NCI-H526 treated with DMSO at 0.1 percent for 48 hours (cell line): ENCODE data around the gene VWA3B.

Experiments used
- DNase-seq: peaks from one replicate; lab custom pipeline; 2025; lab: John Stamatoyannopoulos, UW

The VWA3B gene

GRCh38 chr2:98172150-98172765 lies 85.3 kb downstream of the VWA3B start:
- DNase-seq, result no peak

DNA sequence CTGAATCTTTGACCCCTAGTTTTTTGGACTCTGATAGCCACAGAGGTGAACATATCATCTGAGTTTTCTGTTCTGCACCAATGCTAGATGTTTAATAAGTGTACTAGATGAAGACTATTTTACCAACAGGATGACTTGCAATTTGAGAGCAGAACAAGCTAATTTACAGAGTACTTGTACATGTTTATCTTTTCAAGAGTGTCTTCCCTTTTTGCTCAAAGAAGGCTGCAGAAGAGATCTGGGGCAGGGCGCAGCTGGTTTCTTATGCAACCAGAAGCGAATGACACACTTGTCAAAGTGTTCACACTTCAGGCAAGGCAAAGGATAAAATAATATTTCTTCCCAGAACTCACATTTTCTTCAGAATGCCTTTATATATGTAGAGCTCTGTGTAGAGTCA lies 86.0 kb downstream of the VWA3B start:
- DNase-seq, result no peak

DNA sequence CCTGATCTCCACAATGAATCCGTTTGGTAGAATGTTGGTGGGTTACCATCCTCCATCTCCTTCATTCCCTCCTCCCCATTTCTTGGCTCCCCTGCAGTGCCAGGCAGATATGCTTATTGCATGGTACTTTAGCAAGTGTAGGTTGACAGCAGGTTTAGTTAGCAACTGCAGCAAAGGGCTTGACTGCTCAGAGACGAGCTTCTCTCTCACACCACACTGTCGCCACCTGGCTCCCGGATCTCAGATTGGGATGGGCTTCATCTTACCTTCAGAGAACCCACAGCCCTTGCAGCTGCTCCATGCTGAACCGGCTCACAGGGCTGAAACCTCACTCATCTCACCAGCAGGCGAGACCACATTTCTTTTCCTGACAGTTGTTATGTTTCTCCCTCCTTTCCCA lies 88.8 kb downstream of the VWA3B start:
- peak; percentile 30 for DNase-seq

DNA sequence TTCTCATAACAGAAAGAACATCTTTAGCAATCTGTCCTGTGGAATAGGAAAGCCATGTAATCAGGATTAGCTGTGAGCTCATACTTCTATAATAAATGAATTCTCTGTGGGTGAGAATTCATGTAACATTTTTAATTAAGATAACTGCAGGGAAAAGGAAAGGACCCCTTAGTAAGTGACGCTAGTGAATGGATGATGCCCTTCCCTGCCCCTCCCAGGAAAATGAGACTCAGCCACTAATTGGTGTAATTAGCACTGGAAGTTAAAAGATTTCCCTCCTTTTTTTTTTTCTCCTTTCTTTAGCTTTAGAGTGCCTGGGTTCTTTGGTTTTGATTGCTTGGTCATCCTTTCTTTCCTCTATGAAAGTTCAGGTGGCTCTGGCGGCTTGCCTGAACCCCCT lies 90.3 kb downstream of the VWA3B start:
- no peak for DNase-seq

DNA sequence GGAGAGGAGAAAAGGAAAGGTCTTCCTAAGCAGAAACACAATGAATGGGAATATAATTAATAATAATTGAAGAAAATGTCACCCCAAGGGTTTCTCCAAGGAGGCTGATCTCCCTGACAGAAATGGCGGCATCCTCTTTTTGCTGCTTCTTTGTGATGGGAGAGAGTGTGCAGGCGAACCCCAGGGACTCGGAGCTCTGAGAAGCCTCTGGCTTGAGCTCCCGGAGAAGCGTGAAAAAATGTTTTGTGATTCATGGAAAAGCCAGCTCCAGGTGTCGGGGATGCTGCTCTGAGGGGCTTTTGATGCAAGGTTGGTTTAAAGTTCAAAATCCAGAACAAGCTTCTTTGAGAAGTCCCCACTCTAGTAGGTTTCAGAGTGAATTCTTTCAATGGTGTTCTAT lies 91.0 kb downstream of the VWA3B start:
- DNase-seq, result no peak

DNA sequence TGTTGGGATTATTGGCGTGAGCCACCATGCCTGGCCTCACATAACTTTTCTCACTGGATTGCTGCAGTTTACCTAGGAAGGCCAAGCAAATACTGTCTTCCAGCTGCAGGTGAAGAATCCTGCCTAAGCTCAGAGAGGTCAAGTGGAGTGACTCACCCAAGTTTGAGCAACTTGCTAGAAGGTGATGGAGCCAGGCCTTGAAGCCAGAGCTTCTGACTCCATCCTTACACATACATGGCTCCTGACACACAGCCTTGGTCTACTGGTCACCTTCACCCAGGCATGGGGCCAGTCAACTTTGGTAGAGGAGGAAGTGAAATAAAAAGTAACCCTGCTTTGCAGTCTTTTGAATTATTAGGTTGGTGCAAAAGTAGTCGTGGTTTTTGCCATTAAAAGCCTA lies 93.5 kb downstream of the VWA3B start:
- DNase-seq, result no peak

- no peak for DNase-seq
These were observed 94.4 kb downstream of the VWA3B start for GRCh38 chr2:98181346-98181745.

DNA sequence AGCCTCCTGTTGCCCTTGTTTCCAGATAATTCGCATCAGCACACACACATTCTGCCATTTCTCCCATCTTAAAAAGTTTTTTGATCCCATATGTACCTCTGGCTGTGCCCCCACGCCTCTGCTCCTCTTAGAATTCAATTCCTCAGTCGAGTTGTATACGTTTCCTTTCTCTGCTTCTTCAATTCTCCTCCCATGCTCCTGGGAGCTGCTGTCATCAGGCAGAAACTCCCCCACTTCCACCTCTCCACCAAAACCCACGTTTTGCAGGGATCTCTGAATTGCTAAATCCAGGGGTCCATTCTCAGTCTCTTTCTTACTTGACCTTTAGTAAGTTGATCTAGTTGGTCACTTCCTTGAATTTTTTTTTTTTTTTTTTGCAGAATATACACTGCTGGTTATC lies 98.8 kb downstream of the VWA3B start:
- DNase-seq, result no peak

GRCh38 chr2:98187194-98187593 lies 100.2 kb downstream of the VWA3B start:
- no peak for DNase-seq

DNA sequence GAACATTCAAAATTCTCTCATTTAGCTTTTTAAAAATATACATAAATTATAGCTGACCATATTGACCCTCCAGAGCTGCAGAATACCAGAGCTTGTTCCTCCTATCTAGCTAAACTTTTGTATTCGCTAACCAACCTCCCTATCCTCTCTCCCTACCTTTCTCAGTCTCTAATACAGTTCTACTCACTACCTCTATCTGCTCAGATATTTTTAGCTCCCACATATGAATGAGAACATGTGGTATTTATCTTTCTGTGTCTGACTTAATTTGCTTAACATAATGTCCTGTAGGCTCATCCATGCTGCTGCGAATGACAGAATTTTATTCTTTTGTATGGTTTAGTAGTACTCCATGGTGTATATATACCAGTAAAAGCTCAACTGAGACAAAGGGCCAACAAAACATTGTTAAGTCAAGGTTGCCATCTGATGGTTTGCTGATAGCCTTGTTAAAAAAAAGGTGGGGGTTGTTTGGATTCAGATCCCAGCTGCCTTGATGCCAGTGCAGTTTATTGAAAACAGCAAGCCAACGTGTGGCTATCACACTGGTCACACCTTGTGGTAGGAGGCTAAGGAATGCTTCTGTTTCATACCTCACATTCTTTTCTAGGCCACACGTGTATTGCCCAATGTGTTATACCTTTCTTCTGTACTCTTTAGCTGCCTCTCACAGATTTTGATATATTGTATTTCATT lies 101.5 kb downstream of the VWA3B start:
- no peak for DNase-seq

GRCh38 chr2:98191883-98192282 lies 104.9 kb downstream of the VWA3B start:
- no peak for DNase-seq

DNA sequence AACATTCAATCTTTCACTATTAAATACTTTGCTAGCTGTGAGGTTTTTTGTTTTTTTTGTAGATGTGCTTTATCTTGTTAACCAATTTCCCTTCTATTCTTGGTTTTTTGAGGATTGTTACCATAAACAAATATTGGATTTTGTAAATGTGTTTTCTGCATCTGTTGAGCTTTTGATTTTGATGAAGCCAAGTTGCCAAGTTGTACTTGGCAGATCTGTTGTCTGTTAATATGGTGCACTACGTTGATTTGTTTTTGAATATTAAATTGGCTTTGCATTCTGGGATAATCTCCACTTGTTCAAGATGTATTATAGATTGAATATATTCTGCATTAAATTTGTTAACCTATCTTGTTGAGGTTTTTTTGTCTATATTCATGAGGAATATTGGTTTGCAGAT lies 114.6 kb downstream of the VWA3B start:
- no peak for DNase-seq

GRCh38 chr2:98205889-98206288 lies 118.9 kb downstream of the VWA3B start:
- DNase-seq, result no peak

- peak; percentile 94 for DNase-seq
These were observed 125.4 kb downstream of the VWA3B start for GRCh38 chr2:98212092-98213000.

DNA sequence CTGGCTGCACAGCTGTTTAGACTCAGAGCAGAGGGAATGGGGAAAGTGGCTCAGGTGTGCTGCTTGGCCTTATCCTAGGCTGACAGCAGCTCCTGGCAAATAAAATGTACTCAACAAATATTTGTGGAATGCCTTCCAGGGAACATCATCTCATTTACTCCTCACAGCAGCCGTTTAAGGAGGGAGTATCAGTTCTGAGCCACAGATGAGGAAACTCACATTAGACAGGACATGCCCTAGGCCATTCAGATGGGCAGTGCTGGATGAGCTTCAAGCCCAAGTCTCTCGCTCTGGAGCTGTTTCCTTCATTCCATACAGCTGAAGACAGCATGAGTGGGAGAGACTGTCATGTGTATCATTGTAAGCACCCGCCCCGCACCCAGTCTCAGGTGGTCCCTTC lies 129.6 kb downstream of the VWA3B start:
- no peak for DNase-seq

GRCh38 chr2:98219152-98219551 lies 132.2 kb downstream of the VWA3B start:
- no peak for DNase-seq

- no peak for DNase-seq
These were observed 147.0 kb downstream of the VWA3B start for GRCh38 chr2:98233941-98234340.

DNA sequence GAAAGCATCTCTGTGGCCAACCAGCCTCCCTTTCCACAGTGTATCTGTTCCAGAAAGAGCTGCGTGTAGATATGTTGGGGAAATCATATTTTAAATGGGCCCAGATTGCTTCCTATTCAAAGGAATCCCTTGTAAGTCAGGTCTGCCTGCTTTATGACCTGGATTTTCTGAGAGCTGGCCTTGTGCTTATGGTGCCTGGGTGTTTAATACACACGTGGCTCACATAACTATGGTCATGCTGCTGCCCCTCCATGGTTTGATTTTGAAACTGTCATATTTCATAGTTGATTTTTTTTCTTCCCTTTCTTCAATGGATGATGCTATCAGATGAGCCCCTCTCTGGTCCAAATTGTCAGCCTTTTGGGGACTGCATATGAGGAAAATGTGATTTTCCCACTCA lies 147.8 kb downstream of the VWA3B start:
- DNase-seq, result no peak

- DNase-seq, result no peak
These were observed 150.0 kb downstream of the VWA3B start for GRCh38 chr2:98236935-98237334.

DNA sequence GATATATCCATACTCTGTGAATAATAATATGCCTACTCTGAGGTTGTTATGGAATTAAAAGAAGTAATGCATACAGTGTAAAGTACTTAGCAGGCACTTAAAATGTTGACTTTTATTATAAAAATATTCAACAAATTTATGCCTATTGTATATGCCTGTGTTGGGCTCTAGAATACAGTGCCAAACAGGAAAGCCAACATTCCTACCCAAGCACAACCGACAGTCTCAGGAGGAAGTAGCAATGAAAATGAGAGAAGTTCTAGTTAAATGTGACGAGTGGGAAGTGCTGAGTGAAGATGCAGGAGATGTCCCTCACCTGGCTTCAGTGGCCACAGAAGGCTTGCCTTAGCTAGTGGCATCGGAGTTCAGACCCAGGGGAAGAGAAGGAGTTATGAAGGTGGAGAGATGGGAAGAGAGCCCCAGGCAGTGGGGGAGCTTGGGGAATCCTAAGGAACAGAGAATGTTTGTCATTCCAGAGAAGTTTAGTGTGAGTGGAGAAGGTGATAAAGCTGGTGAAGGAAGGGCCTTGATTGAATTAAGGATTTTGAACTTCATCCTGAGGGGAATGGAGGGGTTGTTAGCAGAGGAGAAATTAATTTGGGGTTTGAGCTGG lies 153.9 kb downstream of the VWA3B start:
- DNase-seq, result no peak

DNA sequence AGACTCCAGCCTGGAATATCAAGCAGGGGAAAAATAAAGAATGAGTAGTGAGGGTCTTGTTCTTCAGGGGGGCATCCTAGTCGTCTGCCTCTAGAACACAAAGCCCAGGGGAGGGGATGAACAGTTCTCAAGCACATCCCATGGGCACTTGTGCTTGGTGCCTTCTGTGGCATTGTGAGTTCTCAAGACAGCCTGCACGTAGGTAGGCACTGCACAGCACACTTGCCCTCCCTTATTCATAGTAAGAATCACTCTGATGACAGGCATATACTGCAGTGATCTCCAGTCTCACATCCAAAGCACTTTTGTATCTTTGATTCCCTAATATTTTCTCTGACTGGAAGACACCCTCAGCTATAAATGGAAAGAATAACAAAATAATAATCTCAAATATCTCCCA lies 154.6 kb downstream of the VWA3B start:
- DNase-seq, result no peak

- no peak for DNase-seq
These were observed 155.0 kb downstream of the VWA3B start for GRCh38 chr2:98242003-98242402.

DNA sequence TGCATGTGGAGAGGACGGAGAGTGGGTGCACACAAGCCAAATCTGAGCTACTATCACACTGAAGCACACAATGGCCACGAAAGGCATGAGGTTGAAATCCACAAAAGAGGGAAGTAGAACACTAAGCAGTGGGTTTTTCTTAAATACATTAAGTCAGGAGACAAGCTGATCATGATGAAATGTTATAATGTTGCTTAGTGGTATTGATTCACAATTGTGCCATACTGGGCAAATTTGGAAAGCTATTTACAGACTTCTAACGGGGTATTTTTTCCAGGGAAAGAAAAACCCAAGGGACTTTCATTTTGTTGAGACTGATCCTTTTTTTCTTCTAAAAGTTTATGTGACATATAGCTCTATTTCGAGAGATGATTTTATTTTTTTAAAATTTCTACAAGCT lies 158.5 kb downstream of the VWA3B start:
- no peak for DNase-seq
